H1 (cell line): Measurements from ENCODE around the gene MAVS. TPM values are rescaled to one million over a fixed set of nuclear protein-coding genes. Genes with fewer than 3 reads are reported as not detected.

Source experiments
- CTCF ChIA-PET: fragments of 300-600 bp; sonication (Branson Sonifier 250); formaldehyde crosslinking; loops from one replicate; lab custom pipeline; 2021; ENCODE audit not compliant: partially characterized antibody; lab: Charles Lee
- POLR2A ChIA-PET: fragments of 300-600 bp; sonication (Branson Sonifier 250); formaldehyde crosslinking; loops from one replicate; lab custom pipeline; 2021; ENCODE audit warnings: inconsistent platforms; ENCODE audit not compliant: partially characterized antibody; lab: Charles Lee
- DNase-seq, 2 experiments: peaks; one replicate each; pipeline versions ENCODE4 v3.0.0 to v3.0.0-alpha.2; 2010 to 2022; ENCODE audit warnings: low spot score in 2 of 2, low read depth in 1 of 2, mixed read lengths in 1 of 2
- FAIRE-seq: peaks from 2 replicates; lab custom pipeline; 2011; peaks lifted over from hg19 to GRCh38; lab: Jason Lieb, UNC
- H2AFZ ChIP-seq: 2 replicates; pipeline ENCODE4 v1.8.1; 2012; ENCODE audit warnings: low read length, inconsistent platforms
- H2AK5ac ChIP-seq: 2 replicates; pipeline ENCODE4 v1.6.1; 2013; ENCODE audit warnings: low read depth, low read length
- H2BK120ac ChIP-seq: replicated peaks from 2 replicates; pipeline ENCODE3; 2013; ENCODE audit warnings: low read depth, low read length, inconsistent platforms
- H2BK12ac ChIP-seq: 2 replicates; pipeline ENCODE4 v1.6.1; 2013; ENCODE audit warnings: low read depth, low read length
- H2BK15ac ChIP-seq: 2 replicates; pipeline ENCODE4 v1.6.1; 2013; ENCODE audit warnings: low read length
- H2BK20ac ChIP-seq: 2 replicates; pipeline ENCODE4 v1.6.1; 2013; ENCODE audit warnings: low read length
- H2BK5ac ChIP-seq: 2 replicates; pipeline ENCODE4 v1.6.1; 2013; ENCODE audit warnings: low read depth, low read length
- H3K14ac ChIP-seq: 2 replicates; pipeline ENCODE4 v1.6.1; 2013; ENCODE audit warnings: inconsistent platforms; ENCODE audit not compliant: insufficient read length
- H3K18ac ChIP-seq: 2 replicates; pipeline ENCODE4 v1.6.1; 2013; ENCODE audit warnings: low read length; ENCODE audit errors: extremely low read depth
- H3K23ac ChIP-seq: 2 replicates; pipeline ENCODE4 v1.6.1; 2013; ENCODE audit warnings: inconsistent platforms; ENCODE audit not compliant: insufficient read length
- H3K23me2 ChIP-seq: 2 replicates; pipeline ENCODE4 v1.6.1; 2013; ENCODE audit warnings: low read depth, low read length
- H3K27ac ChIP-seq: 2 replicates; pipeline ENCODE4 v1.6.1; 2011; ENCODE audit warnings: low read depth, low read length, inconsistent platforms
- H3K27me3 ChIP-seq, 4 experiments: replicated peaks in 1 of 4; 1 replicate in 1 of 4; 2 replicates in 3 of 4; pipeline versions ENCODE4 v1.6.1 to v1.8.1; 2011 to 2013; ENCODE audit warnings: low read length in 3 of 4, mild to moderate bottlenecking in 3 of 4, inconsistent platforms in 2 of 4, mixed read lengths in 2 of 4, moderate library complexity in 1 of 4; ENCODE audit not compliant: control insufficient read depth in 3 of 4, insufficient read depth in 3 of 4; ENCODE audit errors: extremely low read depth in 1 of 4
- H3K36me3 ChIP-seq, 4 experiments: 2 replicates each; pipeline versions ENCODE4 v1.6.1 to v1.8.1; 2011 to 2013; ENCODE audit warnings: mild to moderate bottlenecking in 4 of 4, low read length in 3 of 4, moderate library complexity in 2 of 4, control low read depth in 1 of 4, inconsistent platforms in 1 of 4; ENCODE audit not compliant: insufficient read depth in 4 of 4, control insufficient read depth in 2 of 4
- H3K4ac ChIP-seq: replicated peaks from 2 replicates; pipeline ENCODE3; 2013; ENCODE audit warnings: low read length, low read depth, mixed read lengths, inconsistent platforms; ENCODE audit not compliant: insufficient read length
- H3K4me1 ChIP-seq, 4 experiments: replicated peaks in 1 of 4; 1 replicate in 1 of 4; 2 replicates in 3 of 4; pipeline versions ENCODE4 v1.6.1 to v1.8.1; 2011 to 2013; ENCODE audit warnings: low read length in 3 of 4, inconsistent platforms in 2 of 4, mixed read lengths in 1 of 4; ENCODE audit not compliant: insufficient read depth in 4 of 4, control insufficient read depth in 3 of 4
- H3K4me2 ChIP-seq, 2 experiments: 2 replicates each; pipeline versions ENCODE4 v1.6.1 to v1.8.1; 2011 to 2013; ENCODE audit warnings: low read depth in 2 of 2, low read length in 2 of 2, control low read depth in 1 of 2, inconsistent platforms in 1 of 2, mild to moderate bottlenecking in 1 of 2; ENCODE audit not compliant: insufficient read depth in 1 of 2
- H3K4me3 ChIP-seq, 4 experiments: fragments of 200-600, 300-600 bp in 1 of 4; sonication (generic), shearing (Covaris generic), sonication (Bioruptor Twin) in 1 of 4; 2 replicates each; pipeline versions ENCODE4 v1.5.1 to v1.8.1; 2011 to 2016; ENCODE audit warnings: low read length in 4 of 4, low read depth in 3 of 4, control low read depth in 2 of 4, inconsistent platforms in 2 of 4, mild to moderate bottlenecking in 2 of 4, mixed read lengths in 1 of 4, moderate library complexity in 1 of 4; ENCODE audit not compliant: insufficient read depth in 2 of 4; ENCODE audit errors: extremely low read depth in 1 of 4
- H3K56ac ChIP-seq: replicated peaks from 2 replicates; pipeline ENCODE3; 2013; ENCODE audit warnings: low read depth, mild to moderate bottlenecking, mixed read lengths, low read length, inconsistent platforms; ENCODE audit not compliant: insufficient read length
- H3K79me1 ChIP-seq: 2 replicates; pipeline ENCODE4 v1.6.1; 2013; ENCODE audit warnings: low read depth, low read length, control low read depth
- H3K79me2 ChIP-seq, 2 experiments: 2 replicates each; pipeline versions ENCODE4 v1.6.1 to v1.8.1; 2012 to 2013; ENCODE audit warnings: low read length in 2 of 2, mild to moderate bottlenecking in 2 of 2, inconsistent platforms in 1 of 2; ENCODE audit not compliant: insufficient read depth in 2 of 2, control insufficient read depth in 1 of 2
- H3K9ac ChIP-seq, 4 experiments: replicated peaks in 1 of 4; 1 replicate in 1 of 4; 2 replicates in 3 of 4; pipeline versions ENCODE4 v1.6.1 to v1.8.1; 2011 to 2013; ENCODE audit warnings: low read depth in 3 of 4, low read length in 3 of 4, control low read depth in 2 of 4, mild to moderate bottlenecking in 2 of 4, moderate library complexity in 2 of 4, inconsistent platforms in 1 of 4; ENCODE audit errors: extremely low read depth in 1 of 4
- H3K9me3 ChIP-seq, 2 experiments: 2 replicates each; pipeline versions ENCODE4 v1.6.1 to v1.8.1; 2012 to 2013; ENCODE audit warnings: mild to moderate bottlenecking in 2 of 2, moderate library complexity in 2 of 2, control low read depth in 1 of 2, inconsistent platforms in 1 of 2, low read depth in 1 of 2, low read length in 1 of 2, mixed read lengths in 1 of 2; ENCODE audit not compliant: insufficient read depth in 2 of 2
- H4K20me1 ChIP-seq, 2 experiments: replicated peaks in 1 of 2; 2 replicates each; pipeline versions ENCODE3 to v1.8.1; 2011 to 2013; ENCODE audit warnings: inconsistent platforms in 2 of 2, low read length in 2 of 2, mild to moderate bottlenecking in 1 of 2; ENCODE audit not compliant: insufficient read depth in 2 of 2, control insufficient read depth in 1 of 2
- H4K5ac ChIP-seq: 2 replicates; pipeline ENCODE4 v1.6.1; 2013; ENCODE audit warnings: low read length, low read depth, mixed read lengths, inconsistent platforms; ENCODE audit not compliant: insufficient read length
- H4K8ac ChIP-seq: 2 replicates; pipeline ENCODE4 v1.8.0; 2013; ENCODE audit warnings: mild to moderate bottlenecking, moderate library complexity, low read length, inconsistent platforms; ENCODE audit not compliant: insufficient read depth; ENCODE audit errors: extremely low read depth
- H4K91ac ChIP-seq: replicated peaks from 2 replicates; pipeline ENCODE3; 2013; ENCODE audit warnings: low read length, mixed read lengths, inconsistent platforms; ENCODE audit not compliant: insufficient read length
- ASH2L ChIP-seq: fragments of 200-600, 300-600 bp; sonication (generic); IDR thresholded peaks from one replicate; pipeline ENCODE4 v1.7.1; 2017; ENCODE audit warnings: low read length
- BACH1 ChIP-seq: IDR thresholded peaks from 2 replicates; pipeline ENCODE4 v1.6.1; 2012; ENCODE audit warnings: low read length, improper control_type of control experiment
- CHD2 ChIP-seq: IDR thresholded peaks from 2 replicates; pipeline ENCODE4 v1.6.1; 2012; ENCODE audit warnings: low read length, improper control_type of control experiment
- CTCF ChIP-seq, 3 experiments: IDR thresholded peaks; 1 replicate in 2 of 3; 2 replicates in 1 of 3; pipeline versions ENCODE4 v1.5.1 to v1.6.1; 2011; ENCODE audit warnings: low read length in 3 of 3, mild to moderate bottlenecking in 3 of 3, inconsistent platforms in 2 of 3, low read depth in 1 of 3, moderate library complexity in 1 of 3; ENCODE audit not compliant: insufficient read depth in 1 of 3; ENCODE audit errors: control extremely low read depth in 1 of 3
- E2F6 ChIP-seq: IDR thresholded peaks from 2 replicates; pipeline ENCODE4 v1.6.1; 2012; ENCODE audit warnings: inconsistent platforms
- EGR1 ChIP-seq: IDR thresholded peaks from 2 replicates; pipeline ENCODE4 v1.6.1; 2011; ENCODE audit warnings: low read depth, low read length, borderline replicate concordance
- HDAC6 ChIP-seq: IDR thresholded peaks from one replicate; pipeline ENCODE4 v1.7.1; 2012; ENCODE audit warnings: low read depth, mild to moderate bottlenecking, inconsistent platforms, low read length, moderate library complexity
- RBBP5 ChIP-seq: IDR thresholded peaks from 2 replicates; pipeline ENCODE4 v1.7.1; 2012; ENCODE audit warnings: low read depth, mild to moderate bottlenecking, inconsistent platforms, low read length, moderate library complexity, borderline replicate concordance
- SIN3A ChIP-seq, 2 experiments: IDR thresholded peaks in 1 of 2; conservative IDR thresholded peaks in 1 of 2; 2 replicates each; pipeline ENCODE4 v1.6.1; 2011 to 2012; ENCODE audit warnings: low read length in 2 of 2, improper control_type of control experiment in 1 of 2, low read depth in 1 of 2, mild to moderate bottlenecking in 1 of 2
- SP1 ChIP-seq: IDR thresholded peaks from 2 replicates; pipeline ENCODE4 v1.6.1; 2011; ENCODE audit warnings: low read depth, low read length
- TBP ChIP-seq: IDR thresholded peaks from 2 replicates; pipeline ENCODE4 v1.6.1; 2011; ENCODE audit warnings: low read depth, low read length, improper control_type of control experiment
- WGBS, 2 experiments: shearing (Covaris generic) in 1 of 2; methylation state at CpG; one replicate each; pipeline versions ENCODE4 v1.1.6 to v1.1.7; 2013 to 2015; ENCODE audit warnings: low lambda C conversion rate in 2 of 2, mixed read lengths in 2 of 2, inconsistent platforms in 1 of 2, low coverage in 1 of 2, missing lambda C conversion rate in 1 of 2; ENCODE audit not compliant: insufficient replicate concordance in 2 of 2, insufficient coverage in 1 of 2, insufficient read length in 1 of 2; ENCODE audit errors: extremely low coverage in 1 of 2, missing lambda C conversion rate in 1 of 2; 5-methylcytosine and 5-hydroxymethylcytosine counted together
- polyA plus RNA-seq, 7 experiments: library from polyadenylated mRNA; depleted of rRNA in 3 of 7; stranded (reverse) in 5 of 7; unstranded in 2 of 7; fragments of >200 nt in 5 of 7; fragments of 200-250 nt in 2 of 7; gene quantifications; 1 replicate in 5 of 7; 2 replicates in 1 of 7; 4 replicates in 1 of 7; pipeline versions ENCODE4 v1.2.1 to v1.2.3, GENCODE V29; 2011 to 2013; ENCODE audit warnings: missing spikeins in 2 of 7, mixed read lengths in 2 of 7
- total RNA-seq: library from RNA; stranded (reverse); fragmentation: NEBNext Ultra II Directional; extraction: Animal tissue kit (Norgen Biotek cat#: 25700); gene quantifications from 2 replicates; pipeline ENCODE4 v1.2.1, GENCODE V29; 2021

The MAVS gene
- total and polyA plus RNA-seq, 2 of the 8 experiments (the other 6 are each of a cell fraction or from before 2014, with no cell fraction given): 9.9 to 24.3 TPM

- H3K23me2 ChIP-seq: peaks cover 12% of the 10 kb centered on the region
- no peak overlapping the region; the same call in 1 of the 2 replicates for H4K8ac ChIP-seq
- WGBS, 2 experiments: 73% methylated on average over 1 of the region's 1 CpG; no CpG with 5 or more reads in 1 of the 2 experiments
- H3K4me1 ChIP-seq: peaks cover 0 to 8% (median 4%) of the 10 kb centered on the region in 4 experiments; a peak in 3 of 7 replicates
- H3K23ac ChIP-seq: no peak overlapping the region
- H3K4me2 ChIP-seq: peak overlapping the region in 1 of 2 experiments; percentile 88; a peak in 1 of 4 replicates
- POLR2A ChIA-PET: no interaction called here
- no peak overlapping the region for H3K14ac ChIP-seq
- peaks cover 0 to 4% of the 10 kb centered on the region in 2 experiments; a peak in 2 of 4 replicates for H3K79me2 ChIP-seq
- no peak overlapping the region for H3K56ac ChIP-seq
- no peak overlapping the region for H3K4me3 ChIP-seq
- H2AFZ ChIP-seq: no peak overlapping the region
- H2AK5ac ChIP-seq: peak overlapping the region; percentile 3; the same call in 1 of the 2 replicates
- H2BK5ac ChIP-seq: no peak overlapping the region
- H2BK120ac ChIP-seq: no peak overlapping the region
- DNase-seq (no peak), FAIRE-seq (no peak)
- H4K5ac ChIP-seq: no peak overlapping the region
- CTCF ChIA-PET: interaction anchor here (1.3 to 3.0 kb wide), 4 partner anchors 30 to 101 kb away, joined by 3 to 8 read pairs (median 4); no protein-coding TSS in a partner anchor
- H3K9ac ChIP-seq: no peak overlapping the region
- H3K79me1 ChIP-seq: peaks cover 3% of the 10 kb centered on the region; the same call in 1 of the 2 replicates
- H3K4ac ChIP-seq: no peak overlapping the region
- H2BK15ac ChIP-seq: no peak overlapping the region
- no peaks in the 10 kb centered on the region for H3K27me3 ChIP-seq
- H3K36me3 ChIP-seq: no peaks in the 10 kb centered on the region
- H4K91ac ChIP-seq: no peak overlapping the region
- peaks cover 0 to 5% of the 10 kb centered on the region in 2 experiments for H4K20me1 ChIP-seq
- no peak overlapping the region for H2BK20ac ChIP-seq
- no peak overlapping the region for H3K18ac ChIP-seq
- H3K27ac ChIP-seq: no peak overlapping the region
- no peak overlapping the region for H2BK12ac ChIP-seq
- H3K9me3 ChIP-seq: no peaks in the 10 kb centered on the region
- TF ChIP-seq CHD2: no peak
- no peak for TF ChIP-seq E2F6
- no peak for TF ChIP-seq EGR1
- no peak for TF ChIP-seq TBP
- no peak for TF ChIP-seq CTCF (IDR thresholded peaks at IDR 0.05; ENCODE audit: control extremely low read depth in 1 of 3, insufficient read depth in 1 of 3, low read depth in 1 of 3, low read length in 3 of 3)
- TF ChIP-seq HDAC6: no peak
- no peak for TF ChIP-seq RBBP5
- no peak for TF ChIP-seq ASH2L
- no peak for TF ChIP-seq SIN3A (conservative IDR thresholded peaks at IDR 0.05 in 1 of 2, IDR thresholded peaks at IDR 0.05 in 1 of 2; ENCODE audit: low read depth in 1 of 2, low read length in 2 of 2)
- no peak for TF ChIP-seq SP1
- TF ChIP-seq BACH1: no peak
Observed at GRCh38 chr20:3848565-3848964, 1.9 kb downstream of the MAVS start.
